ENCODE results near the gene DUOXA2.
"Not testable (repeated sequence)": the region's sequence is repeated elsewhere in the genome, so short reads cannot be mapped to it uniquely, and the experiment has no call there.

DNA sequence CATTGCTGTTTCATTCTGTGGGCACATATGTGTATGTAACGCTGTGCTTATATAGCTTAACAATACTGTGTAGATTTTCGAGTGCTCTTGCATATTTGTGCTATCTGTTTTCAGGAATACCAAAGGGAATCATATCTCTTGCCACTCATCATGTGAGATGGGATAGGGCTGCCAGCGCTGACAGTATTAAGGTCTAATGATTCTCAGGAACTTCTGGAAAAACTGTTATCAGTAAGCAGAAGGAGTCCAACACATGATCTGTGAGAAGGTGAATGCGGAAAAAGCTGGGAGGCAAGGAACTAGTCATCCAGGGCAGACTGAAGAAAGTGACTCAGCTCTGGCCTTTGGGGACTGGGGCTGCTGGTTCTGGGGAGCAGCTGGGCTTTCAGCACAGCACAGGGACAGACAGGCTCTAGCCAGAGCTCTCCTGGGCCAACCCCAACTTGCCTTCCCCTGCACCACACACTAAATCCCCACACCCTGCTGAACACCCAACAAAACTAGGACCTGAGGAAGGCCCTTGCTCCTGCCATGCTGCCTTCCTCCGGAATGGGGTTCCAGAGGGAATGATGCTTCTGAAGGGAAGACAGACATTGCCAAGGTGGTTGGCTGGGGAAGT is 34.4 kb upstream of the DUOXA2 start:
- TF ChIP-seq, protein P1, sequence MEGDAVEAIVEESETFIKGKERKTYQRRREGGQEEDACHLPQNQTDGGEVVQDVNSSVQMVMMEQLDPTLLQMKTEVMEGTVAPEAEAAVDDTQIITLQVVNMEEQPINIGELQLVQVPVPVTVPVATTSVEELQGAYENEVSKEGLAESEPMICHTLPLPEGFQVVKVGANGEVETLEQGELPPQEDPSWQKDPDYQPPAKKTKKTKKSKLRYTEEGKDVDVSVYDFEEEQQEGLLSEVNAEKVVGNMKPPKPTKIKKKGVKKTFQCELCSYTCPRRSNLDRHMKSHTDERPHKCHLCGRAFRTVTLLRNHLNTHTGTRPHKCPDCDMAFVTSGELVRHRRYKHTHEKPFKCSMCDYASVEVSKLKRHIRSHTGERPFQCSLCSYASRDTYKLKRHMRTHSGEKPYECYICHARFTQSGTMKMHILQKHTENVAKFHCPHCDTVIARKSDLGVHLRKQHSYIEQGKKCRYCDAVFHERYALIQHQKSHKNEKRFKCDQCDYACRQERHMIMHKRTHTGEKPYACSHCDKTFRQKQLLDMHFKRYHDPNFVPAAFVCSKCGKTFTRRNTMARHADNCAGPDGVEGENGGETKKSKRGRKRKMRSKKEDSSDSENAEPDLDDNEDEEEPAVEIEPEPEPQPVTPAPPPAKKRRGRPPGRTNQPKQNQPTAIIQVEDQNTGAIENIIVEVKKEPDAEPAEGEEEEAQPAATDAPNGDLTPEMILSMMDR (IDR thresholded peaks at IDR 0.05) = not testable (repeated sequence)
- not testable (repeated sequence) for TF ChIP-seq POLR2A (IDR thresholded peaks at IDR 0.05)

Measured in gastroesophageal sphincter (tissue), 3 donors.